HEK293 (cell line): ENCODE results near the gene LSMEM2.

Source experiments
- BCL6B ChIP-seq: fragments of 450-650 bp; formaldehyde crosslinking; IDR thresholded peaks from 2 replicates; pipeline ENCODE4 v1.5.1; 2017; ENCODE audit warnings: missing biosample characterization, missing genetic modification characterization
- ELK4 ChIP-seq: IDR thresholded peaks from 2 replicates; pipeline ENCODE4 v1.6.1; 2011; ENCODE audit warnings: mild to moderate bottlenecking, low read depth, low read length, borderline replicate concordance
- SCRT1 ChIP-seq: fragments of 450-650 bp; formaldehyde crosslinking; IDR thresholded peaks from 2 replicates; pipeline ENCODE4 v1.5.1; 2016; ENCODE audit warnings: missing biosample characterization, missing genetic modification characterization, borderline replicate concordance
- SP2 ChIP-seq: fragments of 450-650 bp; formaldehyde crosslinking; IDR thresholded peaks from 2 replicates; pipeline ENCODE4 v1.5.1; 2016; ENCODE audit warnings: missing biosample characterization, missing genetic modification characterization
- ZNF473 ChIP-seq: fragments of 450-650 bp; formaldehyde crosslinking; IDR thresholded peaks from 2 replicates; pipeline ENCODE4 v1.5.1; 2017; ENCODE audit warnings: missing biosample characterization, missing genetic modification characterization
- ZNF558 ChIP-seq: fragments of 450-650 bp; formaldehyde crosslinking; IDR thresholded peaks from 2 replicates; pipeline ENCODE4 v1.5.1; 2016; ENCODE audit warnings: missing biosample characterization, missing genetic modification characterization
- ZNF707 ChIP-seq: fragments of 450-650 bp; formaldehyde crosslinking; IDR thresholded peaks from 2 replicates; pipeline ENCODE4 v1.5.1; 2016; ENCODE audit warnings: missing biosample characterization, missing genetic modification characterization
- TF ChIP-seq, protein P1 (sequence below): fragments of 450-650 bp; formaldehyde crosslinking; IDR thresholded peaks from 2 replicates; pipeline ENCODE4 v1.5.1; 2016; ENCODE audit warnings: missing biosample characterization, missing genetic modification characterization
- TF ChIP-seq, protein P2 (sequence below): fragments of 450-650 bp; formaldehyde crosslinking; IDR thresholded peaks from 2 replicates; pipeline ENCODE4 v1.5.1; 2016; ENCODE audit warnings: missing biosample characterization, missing genetic modification characterization

GRCh38 chr3:50268276-50268675 is 10.6 kb upstream of the LSMEM2 start:
- TF ChIP-seq SP2 (no peak), SCRT1 (tag by site-specific recombination) (no peak), ZNF707 (tag by site-specific recombination) (no peak), ZNF473 (tag by site-specific recombination) (no peak), ELK4 (no peak), BCL6B (no peak), ZNF558 (tag by site-specific recombination) (no peak)
- TF ChIP-seq, protein P1, sequence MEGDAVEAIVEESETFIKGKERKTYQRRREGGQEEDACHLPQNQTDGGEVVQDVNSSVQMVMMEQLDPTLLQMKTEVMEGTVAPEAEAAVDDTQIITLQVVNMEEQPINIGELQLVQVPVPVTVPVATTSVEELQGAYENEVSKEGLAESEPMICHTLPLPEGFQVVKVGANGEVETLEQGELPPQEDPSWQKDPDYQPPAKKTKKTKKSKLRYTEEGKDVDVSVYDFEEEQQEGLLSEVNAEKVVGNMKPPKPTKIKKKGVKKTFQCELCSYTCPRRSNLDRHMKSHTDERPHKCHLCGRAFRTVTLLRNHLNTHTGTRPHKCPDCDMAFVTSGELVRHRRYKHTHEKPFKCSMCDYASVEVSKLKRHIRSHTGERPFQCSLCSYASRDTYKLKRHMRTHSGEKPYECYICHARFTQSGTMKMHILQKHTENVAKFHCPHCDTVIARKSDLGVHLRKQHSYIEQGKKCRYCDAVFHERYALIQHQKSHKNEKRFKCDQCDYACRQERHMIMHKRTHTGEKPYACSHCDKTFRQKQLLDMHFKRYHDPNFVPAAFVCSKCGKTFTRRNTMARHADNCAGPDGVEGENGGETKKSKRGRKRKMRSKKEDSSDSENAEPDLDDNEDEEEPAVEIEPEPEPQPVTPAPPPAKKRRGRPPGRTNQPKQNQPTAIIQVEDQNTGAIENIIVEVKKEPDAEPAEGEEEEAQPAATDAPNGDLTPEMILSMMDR (tag by site-specific recombination) = no peak
- TF ChIP-seq, protein P2, sequence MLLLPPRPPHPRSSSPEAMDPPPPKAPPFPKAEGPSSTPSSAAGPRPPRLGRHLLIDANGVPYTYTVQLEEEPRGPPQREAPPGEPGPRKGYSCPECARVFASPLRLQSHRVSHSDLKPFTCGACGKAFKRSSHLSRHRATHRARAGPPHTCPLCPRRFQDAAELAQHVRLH (tag by site-specific recombination) = no peak
